ENCODE results near the gene SMAD4. TPM values are rescaled to one million over a fixed set of nuclear protein-coding genes. Genes with fewer than 3 reads are reported as not detected.
"Not testable (repeated sequence)": the region's sequence is repeated elsewhere in the genome, so short reads cannot be mapped to it uniquely, and the experiment has no call there.

SMAD4 gene
- total RNA-seq, 2 donors from 2014 or later, result 76.1 to 100 TPM

GRCh38 chr18:51097021-51097822, 67.2 kb downstream of the SMAD4 start:
- intact Hi-C loops (cut with DNase I, micrococcal nuclease), result no loop called here
- ATAC-seq (no peak), DNase-seq (no peak)

- ATAC-seq (no peak), DNase-seq (no peak)
- intact Hi-C loops (cut with DNase I, micrococcal nuclease), result no loop called here
Measured at GRCh38 chr18:51098082-51098481, 68.1 kb downstream of the SMAD4 start.

- intact Hi-C loops (cut with DNase I, micrococcal nuclease), result no loop called here
Measured at GRCh38 chr18:51098513-51098912, 68.5 kb downstream of the SMAD4 start.

GRCh38 chr18:51100385-51101120, 70.5 kb downstream of the SMAD4 start:
- intact Hi-C loops (cut with DNase I, micrococcal nuclease), result loop anchor here in 1 of 2 donors (10.0 kb wide), 1 partner anchor 284 kb away; no protein-coding TSS in a partner anchor
- ATAC-seq (no peak), DNase-seq (no peak)

More at GRCh38 chr18:51098513-51098912, 68.5 kb downstream of the SMAD4 start:
- ATAC-seq (no peak), DNase-seq (no peak)

- intact Hi-C loops (cut with DNase I, micrococcal nuclease), result loop anchor here in 1 of 2 donors (10.0 kb wide), 1 partner anchor 278 kb away; no protein-coding TSS in a partner anchor
- ATAC-seq (no peak), DNase-seq (no peak)
Measured at GRCh38 chr18:51107082-51107481, 77.1 kb downstream of the SMAD4 start.

- ATAC-seq (peak; percentile 75), DNase-seq (no peak)
- intact Hi-C loops (cut with DNase I, micrococcal nuclease), result loop anchor here in 1 of 2 donors (10.0 kb wide), 1 partner anchor 277 kb away; no protein-coding TSS in a partner anchor
Measured at GRCh38 chr18:51107598-51108305, 77.7 kb downstream of the SMAD4 start.

- no peak for ATAC-seq
- DNase-seq, result no peak
- intact Hi-C loops (cut with DNase I, micrococcal nuclease), result loop anchor here in 1 of 2 donors (10.0 kb wide), 1 partner anchor 276 kb away; no protein-coding TSS in a partner anchor
Measured at GRCh38 chr18:51108330-51108729, 78.3 kb downstream of the SMAD4 start.

- ATAC-seq (peak; percentile 94), DNase-seq (peak in 1 of 2 donors; percentile 71)
- intact Hi-C loops (cut with DNase I, micrococcal nuclease), result no loop called here
Measured at GRCh38 chr18:51110073-51110797, 80.2 kb downstream of the SMAD4 start.

GRCh38 chr18:51111633-51112355, 81.8 kb downstream of the SMAD4 start:
- ATAC-seq; intact Hi-C loops (cut with DNase I, micrococcal nuclease); DNase-seq: not testable (repeated sequence)

- intact Hi-C loops (cut with DNase I, micrococcal nuclease); ATAC-seq; DNase-seq: not testable (repeated sequence)
Measured at GRCh38 chr18:51116996-51117395, 87.0 kb downstream of the SMAD4 start.

GRCh38 chr18:51119561-51119960, 89.5 kb downstream of the SMAD4 start:
- ATAC-seq; DNase-seq; intact Hi-C loops (cut with DNase I, micrococcal nuclease): not testable (repeated sequence)

- intact Hi-C loops (cut with DNase I, micrococcal nuclease); DNase-seq; ATAC-seq: not testable (repeated sequence)
Measured at GRCh38 chr18:51119976-51120375, 90.0 kb downstream of the SMAD4 start.

- no peak for DNase-seq
- intact Hi-C loops (cut with DNase I, micrococcal nuclease), result no loop called here
- ATAC-seq, result no peak
Measured at GRCh38 chr18:51120809-51121596, 91.0 kb downstream of the SMAD4 start.

- no peak for DNase-seq
- ATAC-seq, result no peak
- intact Hi-C loops (cut with DNase I, micrococcal nuclease), result no loop called here
Measured at GRCh38 chr18:51121597-51121857, 91.5 kb downstream of the SMAD4 start.

- DNase-seq, result no peak
- ATAC-seq, result no peak
Measured at GRCh38 chr18:51122266-51123045, 92.4 kb downstream of the SMAD4 start.

GRCh38 chr18:51123046-51123395, 93.0 kb downstream of the SMAD4 start:
- ATAC-seq, result no peak
- intact Hi-C loops (cut with DNase I, micrococcal nuclease), result no loop called here
- no peak for DNase-seq

More at GRCh38 chr18:51122266-51123045, 92.4 kb downstream of the SMAD4 start:
- intact Hi-C loops (cut with DNase I, micrococcal nuclease), result no loop called here

- DNase-seq (no peak), ATAC-seq (no peak)
- intact Hi-C loops (cut with DNase I, micrococcal nuclease), result no loop called here
Measured at GRCh38 chr18:51123481-51123880, 93.5 kb downstream of the SMAD4 start.
